Choroid plexus epithelial cell (primary cell): ENCODE measurements around the gene AAMP.

ENCODE experiments used
- DNase-seq: peaks from one replicate; pipeline ENCODE4 v3.0.0-alpha.2; 2010; ENCODE audit warnings: low read depth
- H3K4me3 ChIP-seq: 2 replicates; pipeline ENCODE4 v1.5.1; 2011; ENCODE audit warnings: low read depth, mild to moderate bottlenecking, control low read depth, low read length, moderate library complexity
- CTCF ChIP-seq: conservative IDR thresholded peaks from 2 replicates; pipeline ENCODE4 v1.5.1; 2011; ENCODE audit warnings: low read depth, mild to moderate bottlenecking, control low read depth, inconsistent platforms, low read length, moderate library complexity

The AAMP gene

GRCh38 chr2:218301176-218301819, 31.4 kb upstream of the AAMP start:
- peak; percentile 95 for TF ChIP-seq CTCF
- peak; percentile 91 for DNase-seq
- no peak overlapping the region for H3K4me3 ChIP-seq

GRCh38 chr2:218300141-218300540, 30.2 kb upstream of the AAMP start:
- DNase-seq, result no peak
- no peak overlapping the region for H3K4me3 ChIP-seq
- TF ChIP-seq CTCF, result no peak

GRCh38 chr2:218298314-218298875, 28.5 kb upstream of the AAMP start:
- no peak for TF ChIP-seq CTCF
- no peak for DNase-seq
- no peak overlapping the region for H3K4me3 ChIP-seq

GRCh38 chr2:218296847-218297246, 26.9 kb upstream of the AAMP start:
- no peak overlapping the region for H3K4me3 ChIP-seq
- DNase-seq, result no peak
- no peak for TF ChIP-seq CTCF

GRCh38 chr2:218296200-218296599, 26.3 kb upstream of the AAMP start:
- no peak overlapping the region for H3K4me3 ChIP-seq
- no peak for TF ChIP-seq CTCF
- no peak for DNase-seq

- no peak for TF ChIP-seq CTCF
- peak; percentile 19 for DNase-seq
- no peak overlapping the region for H3K4me3 ChIP-seq
Observed at GRCh38 chr2:218295029-218295428, 25.1 kb upstream of the AAMP start.

GRCh38 chr2:218294430-218295022, 24.6 kb upstream of the AAMP start:
- H3K4me3 ChIP-seq, result no peak overlapping the region
- no peak for TF ChIP-seq CTCF
- DNase-seq, result no peak
